ENCODE data around the gene CACNA1C.

DNA sequence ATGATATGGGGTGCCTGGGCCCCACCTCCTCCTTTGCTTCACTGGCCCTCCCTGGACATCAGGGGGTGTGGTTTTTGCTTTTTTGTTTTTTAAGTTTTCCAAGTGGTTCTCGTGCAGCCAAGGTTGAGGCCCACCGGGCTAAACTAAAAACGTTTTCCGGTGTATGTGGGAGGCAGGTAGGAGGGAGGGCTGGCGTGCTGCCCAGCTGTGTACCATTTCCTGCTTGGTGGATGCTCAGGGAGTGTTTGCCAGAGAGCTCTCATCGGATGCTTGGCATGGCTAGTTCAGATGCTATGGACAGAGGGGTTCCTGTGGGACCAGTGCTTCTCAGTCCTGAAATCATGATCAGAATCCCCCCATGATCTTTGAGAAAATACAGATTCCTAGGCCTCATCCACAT is 246.4 kb downstream of the CACNA1C start:
- TF ChIP-seq, protein P1, sequence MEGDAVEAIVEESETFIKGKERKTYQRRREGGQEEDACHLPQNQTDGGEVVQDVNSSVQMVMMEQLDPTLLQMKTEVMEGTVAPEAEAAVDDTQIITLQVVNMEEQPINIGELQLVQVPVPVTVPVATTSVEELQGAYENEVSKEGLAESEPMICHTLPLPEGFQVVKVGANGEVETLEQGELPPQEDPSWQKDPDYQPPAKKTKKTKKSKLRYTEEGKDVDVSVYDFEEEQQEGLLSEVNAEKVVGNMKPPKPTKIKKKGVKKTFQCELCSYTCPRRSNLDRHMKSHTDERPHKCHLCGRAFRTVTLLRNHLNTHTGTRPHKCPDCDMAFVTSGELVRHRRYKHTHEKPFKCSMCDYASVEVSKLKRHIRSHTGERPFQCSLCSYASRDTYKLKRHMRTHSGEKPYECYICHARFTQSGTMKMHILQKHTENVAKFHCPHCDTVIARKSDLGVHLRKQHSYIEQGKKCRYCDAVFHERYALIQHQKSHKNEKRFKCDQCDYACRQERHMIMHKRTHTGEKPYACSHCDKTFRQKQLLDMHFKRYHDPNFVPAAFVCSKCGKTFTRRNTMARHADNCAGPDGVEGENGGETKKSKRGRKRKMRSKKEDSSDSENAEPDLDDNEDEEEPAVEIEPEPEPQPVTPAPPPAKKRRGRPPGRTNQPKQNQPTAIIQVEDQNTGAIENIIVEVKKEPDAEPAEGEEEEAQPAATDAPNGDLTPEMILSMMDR (IDR thresholded peaks at IDR 0.05; ENCODE audit: borderline replicate concordance, extremely low read depth, low read length, poor library complexity, severe bottlenecking) = no peak
- TF ChIP-seq EZH2 (IDR thresholded peaks at IDR 0.05; ENCODE audit: borderline replicate concordance, low read depth, low read length, severe bottlenecking) = no peak

All from DND-41 (cell line).